GM12872 (cell line): ENCODE data around the gene PAK5.

Source experiments
- TF ChIP-seq, protein P1 (sequence below): IDR thresholded peaks from 3 replicates; pipeline ENCODE4 v1.5.1; 2011; ENCODE audit warnings: low read depth, mild to moderate bottlenecking, low read length, moderate library complexity; ENCODE audit not compliant: insufficient read depth

Gene PAK5

DNA sequence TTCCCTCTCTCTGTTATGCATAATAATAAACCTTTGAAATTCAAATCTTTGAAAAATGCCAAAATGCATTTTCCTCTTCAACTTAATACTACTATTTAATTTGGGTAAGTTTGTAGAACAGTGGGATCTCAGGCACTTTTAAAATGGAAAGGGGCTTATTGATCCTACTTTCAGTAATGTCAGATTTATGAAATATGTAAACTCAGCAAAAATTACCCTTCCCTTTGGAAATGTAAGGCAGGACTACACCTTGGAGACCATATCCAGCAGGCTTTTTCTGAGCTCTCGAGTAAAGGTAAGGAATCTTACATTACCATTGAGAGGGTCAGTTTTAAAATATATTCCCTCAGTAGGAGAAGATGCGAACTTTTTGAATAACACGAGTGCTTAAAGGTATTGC lies 175.5 kb downstream of the PAK5 start:
- TF ChIP-seq, protein P1, sequence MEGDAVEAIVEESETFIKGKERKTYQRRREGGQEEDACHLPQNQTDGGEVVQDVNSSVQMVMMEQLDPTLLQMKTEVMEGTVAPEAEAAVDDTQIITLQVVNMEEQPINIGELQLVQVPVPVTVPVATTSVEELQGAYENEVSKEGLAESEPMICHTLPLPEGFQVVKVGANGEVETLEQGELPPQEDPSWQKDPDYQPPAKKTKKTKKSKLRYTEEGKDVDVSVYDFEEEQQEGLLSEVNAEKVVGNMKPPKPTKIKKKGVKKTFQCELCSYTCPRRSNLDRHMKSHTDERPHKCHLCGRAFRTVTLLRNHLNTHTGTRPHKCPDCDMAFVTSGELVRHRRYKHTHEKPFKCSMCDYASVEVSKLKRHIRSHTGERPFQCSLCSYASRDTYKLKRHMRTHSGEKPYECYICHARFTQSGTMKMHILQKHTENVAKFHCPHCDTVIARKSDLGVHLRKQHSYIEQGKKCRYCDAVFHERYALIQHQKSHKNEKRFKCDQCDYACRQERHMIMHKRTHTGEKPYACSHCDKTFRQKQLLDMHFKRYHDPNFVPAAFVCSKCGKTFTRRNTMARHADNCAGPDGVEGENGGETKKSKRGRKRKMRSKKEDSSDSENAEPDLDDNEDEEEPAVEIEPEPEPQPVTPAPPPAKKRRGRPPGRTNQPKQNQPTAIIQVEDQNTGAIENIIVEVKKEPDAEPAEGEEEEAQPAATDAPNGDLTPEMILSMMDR = no peak

DNA sequence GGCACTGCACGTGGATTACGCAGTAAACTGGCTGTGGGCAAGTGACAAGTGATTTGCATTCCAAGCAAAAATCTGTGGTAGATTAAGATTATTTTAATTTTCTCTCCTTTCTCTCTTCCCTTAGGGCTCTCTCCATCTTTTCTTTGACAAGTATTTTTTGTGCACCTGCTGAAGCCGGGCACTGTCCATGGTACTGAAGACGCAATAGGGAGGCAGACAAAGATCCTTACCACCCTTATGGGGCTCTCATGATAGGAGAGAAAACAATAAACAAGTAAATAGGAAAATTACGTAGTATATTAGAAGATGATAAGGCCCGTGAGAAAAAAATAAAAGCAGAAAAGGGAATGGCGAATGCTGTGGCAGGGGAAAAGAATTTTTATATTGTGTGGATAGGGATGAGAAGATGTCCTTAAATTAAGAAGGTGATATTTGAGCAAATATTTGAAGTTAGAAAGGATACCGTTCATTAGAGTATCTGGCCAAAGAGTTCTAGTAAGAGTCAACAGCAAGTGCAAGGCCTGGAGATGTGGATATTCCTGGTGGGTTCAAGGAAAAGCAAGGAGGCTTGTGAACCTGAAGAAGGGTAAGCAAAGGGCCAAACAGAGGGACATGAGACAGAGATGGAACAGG lies 178.5 kb downstream of the PAK5 start:
- TF ChIP-seq, protein P1 = no peak

DNA sequence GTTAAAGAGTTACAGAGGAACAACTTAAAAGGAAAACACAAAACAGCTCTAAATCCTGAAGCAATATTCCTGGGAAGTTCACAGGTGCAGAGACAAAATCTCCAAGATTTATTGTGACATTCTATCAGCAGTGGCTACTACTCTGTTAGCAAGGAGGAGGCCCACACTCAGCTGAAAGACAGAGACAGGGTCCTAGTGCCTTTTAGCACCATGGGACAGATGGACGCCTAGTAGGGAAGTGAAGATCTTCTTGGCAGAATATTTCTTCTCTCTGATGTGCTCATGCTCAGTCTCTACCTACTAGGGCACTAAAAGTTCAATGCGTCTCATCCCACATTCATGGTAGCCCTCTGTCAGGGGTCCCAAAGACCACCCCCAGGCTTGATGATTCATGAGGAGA lies 191.1 kb downstream of the PAK5 start:
- TF ChIP-seq, protein P1 = no peak

DNA sequence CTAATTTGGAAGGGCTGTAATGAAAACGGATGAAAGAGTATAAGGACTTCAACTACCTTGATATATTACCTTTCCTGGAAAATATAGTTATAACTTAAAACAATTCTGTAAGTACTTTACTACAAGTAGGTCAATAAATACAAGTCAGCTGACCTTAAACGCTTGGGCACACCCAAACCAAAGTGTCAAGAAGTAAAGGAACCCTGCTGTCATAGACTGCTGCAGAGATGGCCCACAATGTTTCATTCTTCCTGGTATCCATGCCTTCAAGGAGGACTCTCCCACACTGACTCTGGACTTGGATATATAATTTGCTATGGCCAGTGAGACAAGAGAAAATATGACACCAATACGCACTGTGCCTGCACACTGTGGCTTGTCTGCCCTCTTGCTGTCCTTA lies 192.5 kb downstream of the PAK5 start:
- TF ChIP-seq, protein P1 = no peak

DNA sequence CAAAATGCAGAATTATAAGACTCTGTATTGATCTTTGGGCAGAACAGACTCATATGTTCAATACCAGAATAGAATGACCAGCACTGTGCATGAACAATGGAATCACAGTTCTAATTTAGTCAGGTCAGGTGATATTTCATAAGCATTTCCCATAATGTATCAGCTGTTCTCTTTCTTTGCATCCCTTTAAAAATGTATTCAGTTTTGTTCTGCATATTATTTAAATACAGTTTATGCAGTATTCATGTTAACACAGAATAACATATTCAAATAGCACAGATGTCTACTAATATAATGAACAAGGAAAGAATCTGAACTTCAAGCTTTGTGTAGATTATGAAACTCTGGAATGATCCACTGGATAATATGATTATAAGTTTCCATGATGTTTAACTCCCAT lies 196.0 kb downstream of the PAK5 start:
- TF ChIP-seq, protein P1 = no peak

DNA sequence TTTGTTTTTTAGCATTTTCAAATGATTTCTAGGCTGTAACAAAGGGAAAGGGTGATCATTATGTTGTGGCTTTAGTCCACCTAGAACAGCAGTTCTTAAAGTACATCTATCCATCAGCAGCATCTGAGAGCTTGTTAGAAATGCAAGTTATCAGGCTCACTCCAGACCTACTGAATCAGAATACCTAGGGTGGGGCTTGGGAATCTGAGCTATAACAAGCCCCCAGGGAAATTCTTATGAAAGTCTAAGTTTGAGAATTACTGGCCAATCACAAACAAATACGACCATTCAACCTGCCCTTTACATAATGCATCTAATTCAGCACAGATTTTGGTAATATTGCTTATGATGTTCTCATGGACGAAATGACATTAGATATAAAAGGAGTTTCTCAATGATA lies 201.0 kb downstream of the PAK5 start:
- TF ChIP-seq, protein P1 = no peak

DNA sequence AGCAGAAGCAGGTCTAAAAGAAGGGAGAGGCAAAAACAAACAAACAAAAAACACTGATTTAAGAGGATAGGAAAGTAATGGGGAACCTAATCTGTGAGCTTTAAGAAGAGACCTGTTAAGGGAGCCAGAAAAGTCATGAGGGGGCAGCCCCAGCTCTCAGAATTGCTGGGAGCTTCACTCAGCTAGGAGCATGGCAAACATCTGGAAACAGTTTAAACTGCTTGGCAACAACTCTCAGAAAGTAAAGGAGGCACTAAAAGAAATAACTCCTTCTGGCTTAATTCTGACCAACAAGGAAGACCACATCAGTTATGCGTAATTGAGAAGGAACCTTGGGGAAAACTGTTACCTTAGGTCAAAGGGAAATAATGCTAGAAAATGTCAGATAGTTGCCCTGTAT lies 203.1 kb downstream of the PAK5 start:
- TF ChIP-seq, protein P1 = no peak
